HepG2 (cell line): ENCODE data around the gene CES2. TPM values are rescaled to one million over a fixed set of nuclear protein-coding genes. Genes with fewer than 3 reads are reported as not detected.

Experiments
- ARID4A ChIP-seq: sonication (generic); formaldehyde crosslinking; IDR thresholded peaks from 2 replicates; pipeline ENCODE4 v1.5.0; 2020; ENCODE audit warnings: mild to moderate bottlenecking, missing genetic modification reagents, borderline replicate concordance
- ELF3 ChIP-seq: IDR thresholded peaks from 2 replicates; pipeline ENCODE4 v1.6.1; 2016; ENCODE audit warnings: missing genetic modification reagents, missing compliant biosample characterization
- PHF21A ChIP-seq: sonication (generic); formaldehyde crosslinking; IDR thresholded peaks from 2 replicates; pipeline ENCODE4 v1.5.0; 2020; ENCODE audit warnings: mild to moderate bottlenecking, missing genetic modification reagents
- SP1 ChIP-seq, 2 experiments: fragments of 450-650 bp in 1 of 2; sonication (generic) in 1 of 2; formaldehyde crosslinking in 1 of 2; IDR thresholded peaks; 2 replicates each; pipeline versions ENCODE4 v1.4.0 to v1.6.1; 2016 to 2020; ENCODE audit warnings: missing genetic modification reagents in 1 of 2
- TFDP1 ChIP-seq: IDR thresholded peaks from 2 replicates; pipeline ENCODE4 v1.6.1; 2016; ENCODE audit warnings: missing compliant biosample characterization, missing genetic modification reagents, borderline replicate concordance
- ZFP36L1 ChIP-seq: sonication (generic); formaldehyde crosslinking; IDR thresholded peaks from 2 replicates; pipeline ENCODE4 v1.8.0; 2022; ENCODE audit warnings: mild to moderate bottlenecking, missing genetic modification reagents, moderate library complexity
- polyA plus RNA-seq, 8 experiments: library from polyadenylated mRNA; depleted of rRNA in 3 of 8; stranded (reverse) in 7 of 8; unstranded in 1 of 8; fragments of >200 nt; fragmentation: Illumina TruSeq in 4 of 8; extraction: Trizol in 4 of 8; gene quantifications; 2 replicates each; pipeline versions ENCODE4 v1.2.1 to v1.2.3, GENCODE V29; 2011 to 2016; ENCODE audit warnings: low read depth in 4 of 8, missing spikeins in 1 of 8, mixed read lengths in 1 of 8; ENCODE audit not compliant: insufficient read depth in 1 of 8
- total RNA-seq, 5 experiments: library from RNA; depleted of rRNA; stranded (reverse); fragments of >200 nt; fragmentation: Illumina TruSeq; extraction: Trizol; gene quantifications; 2 replicates each; pipeline ENCODE4 v1.2.3, GENCODE V29; 2016; ENCODE audit warnings: low read depth in 1 of 5

Gene CES2
- total and polyA plus RNA-seq, 2 of the 13 experiments (the other 11 are each of a cell fraction or from before 2014, with no cell fraction given) = 50.6 to 63.8 TPM

GRCh38 chr16:66946974-66947301, 11.6 kb downstream of the CES2 start (continued):
- TF ChIP-seq ARID4A (CRISPR knock-in tag) (0 out of 2 replicates have a peak, but pooled peaks have one; percentile 37), ZFP36L1 (CRISPR knock-in tag) (0 out of 2 replicates have a peak, but pooled peaks have one; percentile 6), SP1 (IDR thresholded peaks at IDR 0.05) (no peak), SP1 (CRISPR knock-in tag; IDR thresholded peaks at IDR 0.05) (no peak), PHF21A (CRISPR knock-in tag) (0 out of 2 replicates have a peak, but pooled peaks have one; percentile 13), ELF3 (CRISPR knock-in tag) (no peak), TFDP1 (no peak)
